GM19238 (cell line): ENCODE results near the gene LBR.

Source experiments
- DNase-seq: peaks from one replicate; pipeline ENCODE4 v3.0.0; 2011; ENCODE audit warnings: low spot score; ENCODE audit not compliant: insufficient read length

LBR gene

GRCh38 chr1:225446595-225446960, 18.7 kb upstream of the LBR start:
- no peak for DNase-seq

DNA sequence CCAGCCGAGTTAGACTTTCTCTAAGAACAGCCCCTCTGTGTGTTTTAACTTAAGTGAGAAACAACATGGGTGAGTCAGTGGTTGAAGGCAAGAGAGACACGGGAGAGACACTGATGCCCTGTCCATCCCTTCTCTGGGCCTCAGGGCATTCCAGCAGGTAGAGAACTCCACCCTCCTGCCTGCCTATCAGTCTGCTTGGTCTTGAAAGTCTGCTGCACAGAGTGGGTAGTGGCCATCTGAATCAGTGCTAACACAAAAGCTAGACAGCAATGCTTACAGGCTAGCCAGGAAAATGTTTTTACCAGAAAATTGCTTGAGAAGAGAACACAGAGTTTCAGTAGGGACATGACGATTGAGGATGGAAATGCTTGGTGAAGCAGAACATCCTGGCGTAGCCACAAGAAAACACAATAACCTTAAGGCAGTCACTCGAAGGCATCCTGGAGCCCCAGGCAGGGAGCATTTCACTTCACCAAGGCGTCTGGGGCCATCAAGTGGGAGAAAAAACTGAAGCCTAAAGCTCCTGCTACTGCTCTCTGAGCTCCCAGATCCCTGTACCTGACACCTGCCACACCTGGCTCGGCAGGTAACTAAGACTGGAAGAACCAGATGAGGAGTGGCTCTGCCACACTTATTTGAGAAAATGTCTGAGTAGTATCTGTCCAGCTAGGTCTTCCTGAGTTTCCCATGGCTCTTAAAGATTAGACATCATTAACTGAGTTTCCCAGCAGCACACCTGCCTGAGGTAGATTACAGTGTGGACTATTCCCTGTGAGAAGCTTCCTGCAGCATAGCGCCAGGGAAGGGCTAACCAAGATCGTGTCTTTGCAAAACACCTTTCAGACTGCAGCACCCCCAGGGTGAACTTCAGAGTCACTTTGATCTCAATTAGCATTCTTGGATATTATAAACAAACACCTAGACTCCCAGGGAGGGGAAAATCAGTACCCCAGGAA, 18.1 kb upstream of the LBR start:
- DNase-seq: no peak

DNA sequence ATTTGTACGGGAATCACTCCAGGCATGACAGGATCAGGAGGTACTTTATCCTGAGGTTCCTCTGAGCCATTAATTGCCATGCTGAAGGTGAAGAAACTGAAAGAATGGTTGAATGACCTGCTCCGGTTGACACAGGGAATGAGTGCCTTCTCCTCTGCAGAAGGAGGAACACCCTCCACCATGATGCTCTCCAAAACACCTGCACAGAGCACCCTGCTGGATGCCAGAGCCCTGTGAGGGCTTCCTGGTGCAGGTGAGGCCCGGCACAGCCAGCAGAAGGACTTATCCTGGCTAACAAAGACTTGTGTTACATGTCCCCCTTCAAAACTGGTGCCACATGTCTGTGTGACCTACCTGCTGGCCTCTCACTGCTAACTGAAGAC, 14.3 kb upstream of the LBR start:
- DNase-seq: no peak

DNA sequence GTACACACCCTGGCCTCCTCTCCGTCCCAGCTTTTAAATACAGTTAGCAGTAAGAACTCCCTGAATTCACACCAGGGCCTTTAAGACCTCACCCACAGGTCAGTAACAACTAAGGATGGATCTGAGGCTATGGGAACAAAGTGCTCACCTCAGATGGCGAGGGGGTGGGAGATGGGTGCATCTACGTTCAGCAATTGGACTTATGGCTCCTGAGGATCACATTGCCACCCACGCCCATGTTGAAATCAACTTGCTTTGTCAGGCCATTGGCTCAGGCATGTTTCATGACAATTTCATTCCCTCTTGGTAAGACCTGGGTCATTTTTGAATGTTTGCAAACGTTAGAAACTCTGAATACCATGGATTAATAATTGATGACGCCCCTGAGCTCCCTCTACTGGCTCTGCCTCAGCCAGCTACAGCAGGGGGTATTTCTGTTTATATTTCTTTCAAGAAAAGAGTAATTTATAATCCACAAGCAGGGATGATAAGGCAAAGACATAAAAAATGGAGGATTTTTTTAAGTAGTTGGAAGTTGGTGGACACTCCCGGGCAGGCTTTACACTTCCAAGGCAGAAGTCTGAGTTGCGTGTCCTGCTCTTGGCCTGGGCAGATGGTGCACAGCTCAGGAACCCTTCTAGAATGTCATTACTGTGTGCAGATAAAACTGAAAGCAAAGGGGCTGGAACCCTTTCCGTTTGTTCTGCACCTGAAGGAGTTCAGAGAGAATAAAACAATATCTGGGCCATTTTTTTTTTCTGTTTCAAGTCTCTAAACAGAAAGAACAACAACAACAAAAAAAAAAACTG, 13.7 kb upstream of the LBR start:
- DNase-seq: no peak

GRCh38 chr1:225440380-225441221, 12.8 kb upstream of the LBR start:
- DNase-seq: no peak

GRCh38 chr1:225437710-225438437, 10.0 kb upstream of the LBR start:
- DNase-seq: no peak

GRCh38 chr1:225435957-225436392, 8.1 kb upstream of the LBR start:
- no peak for DNase-seq

DNA sequence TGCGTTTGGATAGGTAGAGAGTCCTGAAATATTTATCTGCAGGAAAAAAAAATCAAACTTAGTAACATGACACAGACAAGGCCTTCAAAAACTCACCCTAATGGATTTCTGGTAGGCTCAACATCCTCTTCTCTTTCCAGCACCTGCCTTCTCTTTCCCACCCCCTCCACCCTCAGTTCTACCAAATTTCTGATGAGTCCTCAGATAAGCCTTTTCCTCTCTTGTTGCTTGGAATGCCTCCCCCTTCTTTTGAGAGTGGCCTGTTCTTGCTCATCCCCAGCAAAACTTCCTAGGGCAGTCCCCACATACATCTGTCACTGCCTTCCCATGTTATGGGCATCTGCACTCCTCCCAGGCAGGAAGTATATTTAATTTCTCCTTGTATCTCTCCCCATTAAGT, 7.6 kb upstream of the LBR start:
- no peak for DNase-seq

DNA sequence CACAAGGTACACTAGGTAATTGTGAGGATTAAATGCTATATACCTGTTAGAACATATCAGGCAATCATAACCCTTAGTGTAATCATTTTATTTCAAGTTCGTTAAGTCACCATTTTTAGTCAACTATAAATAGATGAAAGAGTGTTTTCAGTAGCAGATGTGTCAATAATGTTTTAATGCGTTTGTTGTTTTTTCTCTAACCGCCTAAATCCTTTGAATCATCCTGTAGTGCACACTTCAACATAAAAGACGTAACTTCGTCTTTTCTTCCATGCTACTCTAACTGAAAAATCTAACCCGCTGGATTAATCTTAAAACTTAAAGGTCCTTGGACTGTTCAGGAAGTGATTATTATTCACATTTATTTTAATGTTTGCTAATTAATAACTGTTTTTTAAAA, 7.2 kb upstream of the LBR start:
- DNase-seq: no peak

- DNase-seq: no peak
These were observed 6.2 kb upstream of the LBR start for GRCh38 chr1:225434046-225434445.

- no peak for DNase-seq
These were observed 3.4 kb upstream of the LBR start for GRCh38 chr1:225431081-225431863.

DNA sequence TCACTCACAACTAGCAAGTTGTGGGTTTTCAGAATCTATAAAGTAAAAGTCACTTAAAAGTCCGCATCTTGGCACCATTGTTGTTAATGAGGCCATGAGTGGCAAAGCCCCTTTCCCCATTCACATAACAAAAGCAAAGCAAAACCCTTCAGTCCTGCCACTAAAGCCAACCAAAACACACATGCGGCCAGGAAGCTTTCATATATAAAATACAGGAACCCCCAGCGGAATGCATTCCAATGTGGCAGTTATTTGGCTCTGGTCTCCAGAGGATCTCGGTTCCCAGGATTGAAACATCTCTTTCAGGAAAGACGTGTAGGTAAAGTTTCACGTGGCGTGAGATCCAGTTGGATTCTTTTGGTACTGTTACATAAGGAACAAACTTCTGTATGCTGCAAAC, 2.5 kb upstream of the LBR start:
- no peak for DNase-seq

DNA sequence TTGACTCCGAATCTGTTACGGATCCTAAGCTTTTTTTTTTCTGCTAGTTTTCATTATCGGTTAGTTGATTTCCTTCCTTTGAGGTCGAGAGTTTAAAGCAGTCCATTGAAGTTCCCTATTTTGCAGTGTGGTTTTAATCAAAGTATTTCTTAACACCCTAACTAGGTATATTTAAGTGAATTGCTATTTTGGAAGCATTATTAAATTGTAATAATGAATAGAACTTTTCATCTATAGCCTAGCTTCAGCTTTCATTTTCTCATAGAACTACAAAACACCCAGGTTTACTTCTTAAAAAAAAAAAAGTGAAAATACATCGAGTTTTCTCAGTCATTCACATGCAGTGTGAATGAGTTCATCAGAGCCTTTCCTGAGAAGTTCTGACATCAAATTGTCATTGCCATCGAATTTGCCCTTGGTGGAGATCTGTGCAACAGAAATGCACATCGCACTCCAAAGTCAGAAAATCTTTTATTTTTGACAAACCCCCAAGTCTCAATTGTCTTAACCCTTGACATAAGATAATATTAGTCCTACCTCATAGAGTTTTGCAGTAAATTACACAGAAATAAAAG, 1.1 kb upstream of the LBR start:
- DNase-seq: no peak

DNA sequence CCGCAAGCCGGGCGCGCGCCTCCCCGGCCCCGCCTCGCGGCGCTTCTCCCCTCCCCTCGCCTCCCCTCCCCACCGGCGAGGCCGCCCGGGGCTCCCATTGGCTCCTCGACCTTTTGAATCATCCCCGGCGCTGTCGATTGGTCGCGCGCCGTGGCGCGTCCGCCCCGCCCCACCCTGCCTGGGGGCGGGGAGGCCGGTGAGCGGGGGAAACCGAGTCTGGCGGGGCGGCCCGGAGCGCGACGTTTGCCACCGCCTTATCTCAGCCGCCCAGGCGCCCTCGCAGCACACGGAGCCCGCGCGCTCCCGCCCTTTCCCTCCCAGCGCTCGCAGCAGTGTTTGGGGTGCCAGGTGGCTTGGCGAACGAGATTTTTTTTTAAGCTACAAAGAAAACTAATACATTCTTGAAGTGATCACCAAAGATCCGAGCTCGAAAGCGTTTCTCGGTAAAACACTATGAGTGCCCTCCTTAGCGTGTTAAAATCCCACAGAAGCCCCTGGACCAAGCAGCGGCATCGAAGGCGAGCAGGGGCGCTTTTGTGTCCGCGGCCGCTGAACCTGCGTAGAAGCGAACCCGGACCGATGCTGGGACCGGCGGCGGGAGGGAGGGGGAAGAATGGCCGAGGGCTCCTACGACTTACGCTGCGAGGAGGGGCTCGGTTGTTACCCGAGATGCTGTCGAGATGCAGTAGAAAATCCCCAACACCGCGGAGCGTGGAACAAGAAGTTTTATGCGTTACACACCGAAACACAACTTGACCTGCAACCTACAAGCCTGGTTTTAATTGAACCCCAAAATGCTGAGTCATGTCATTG, 436 bp upstream of the LBR start:
- DNase-seq: peak; percentile 95

DNA sequence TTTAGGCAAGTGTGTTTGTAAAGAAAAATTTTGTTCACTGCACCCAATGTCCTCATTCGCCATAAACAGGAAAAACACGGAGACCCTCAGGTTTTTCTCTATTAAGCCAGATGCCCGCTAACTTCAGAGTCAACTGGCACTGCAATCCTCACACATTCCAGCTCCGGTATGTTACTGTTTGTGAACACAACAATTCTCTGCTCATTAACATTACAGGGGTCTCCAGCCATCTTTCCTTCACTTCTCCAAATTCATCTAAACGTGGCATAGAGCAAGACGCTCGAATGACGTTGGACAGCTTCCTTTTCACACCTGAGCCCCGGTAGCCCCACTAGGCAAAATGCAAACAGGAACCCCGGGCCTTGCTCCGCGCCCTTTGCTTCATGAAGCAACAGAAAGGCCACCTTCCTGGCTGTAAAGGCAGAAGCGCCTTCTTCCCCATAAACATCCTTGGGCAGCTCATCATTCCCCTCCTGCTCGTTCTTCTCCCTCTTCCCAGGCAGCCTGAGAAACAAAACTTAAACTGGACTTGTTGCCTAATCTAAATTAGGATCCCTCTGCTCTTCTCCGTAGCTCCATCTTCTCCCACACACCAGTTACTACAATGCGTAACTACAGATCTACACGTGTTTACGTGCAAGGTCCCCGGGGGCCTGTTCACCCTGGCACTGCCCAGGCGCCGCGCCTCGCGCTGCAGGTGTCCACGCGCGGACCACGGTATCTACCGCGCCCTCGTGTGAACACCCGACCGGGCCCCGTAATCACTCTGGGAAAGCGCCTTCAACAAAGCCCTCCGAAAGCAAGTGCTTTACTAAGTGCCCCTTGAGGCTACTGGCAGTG, 1.2 kb downstream of the LBR start:
- peak; percentile 31 for DNase-seq

DNA sequence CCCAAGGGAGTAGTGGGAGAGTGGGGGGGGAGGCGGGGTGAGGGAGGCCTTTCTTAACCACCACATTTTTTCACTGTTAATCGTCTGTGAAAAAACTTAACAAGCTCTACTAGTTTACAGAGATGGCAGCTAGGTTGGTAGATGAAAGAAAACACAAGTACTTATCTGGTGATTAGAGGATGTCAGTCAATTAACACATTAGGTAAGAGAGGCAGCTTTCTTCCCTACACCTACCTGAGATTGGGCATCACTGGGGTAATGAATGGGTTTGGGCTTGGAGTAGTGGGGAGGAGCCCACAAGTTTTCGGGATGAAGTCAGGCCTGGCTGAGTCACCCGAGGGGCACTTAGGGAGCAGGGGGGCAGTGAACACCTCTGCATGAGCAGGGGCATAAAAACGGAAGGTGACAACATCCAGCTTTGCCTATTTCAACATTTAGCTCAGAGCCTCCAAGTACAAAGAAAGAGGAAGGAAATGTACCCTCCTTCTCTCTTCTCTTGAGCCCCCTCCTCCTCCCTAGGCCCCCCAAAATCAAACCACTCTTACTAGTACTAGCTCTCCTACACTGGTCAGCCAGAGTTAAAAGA, 2.5 kb downstream of the LBR start:
- DNase-seq: no peak

DNA sequence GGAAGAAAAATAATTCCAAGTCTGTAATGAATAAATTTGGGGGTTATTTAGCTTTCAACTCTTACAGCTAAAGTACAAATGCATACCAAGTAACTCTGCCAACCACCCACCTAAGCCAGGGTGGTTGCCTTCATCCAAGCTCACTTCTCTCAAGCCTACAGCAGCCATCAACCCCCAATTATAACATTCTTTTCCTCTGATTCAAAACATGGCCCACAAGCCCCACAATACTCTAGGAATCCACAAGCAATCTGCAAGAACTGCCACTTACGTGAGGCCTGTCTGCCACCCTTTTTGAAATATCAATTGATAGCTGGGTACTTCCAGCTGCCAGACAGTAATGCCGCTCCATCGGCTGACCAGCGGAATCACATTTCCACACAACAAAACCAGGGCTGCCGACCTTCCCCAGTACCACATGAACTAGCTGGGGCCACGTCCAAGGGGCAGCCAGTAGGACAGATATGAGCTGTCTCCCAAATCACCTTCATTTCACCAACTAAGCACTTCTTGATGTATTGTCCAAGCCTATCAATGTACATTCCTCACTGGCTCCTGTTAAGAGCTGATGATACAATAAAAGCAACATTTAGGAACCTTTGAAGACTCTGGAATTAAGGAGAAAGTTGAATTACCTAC, 3.2 kb downstream of the LBR start:
- DNase-seq: no peak
